GM10847 (cell line): Measurements from ENCODE around the gene CALM1.

Experiments
- POLR2A ChIP-seq: IDR thresholded peaks from 2 replicates; pipeline ENCODE4 v1.6.1; 2011; ENCODE audit not compliant: insufficient read length; ENCODE audit errors: extremely low read depth

CALM1 gene

DNA sequence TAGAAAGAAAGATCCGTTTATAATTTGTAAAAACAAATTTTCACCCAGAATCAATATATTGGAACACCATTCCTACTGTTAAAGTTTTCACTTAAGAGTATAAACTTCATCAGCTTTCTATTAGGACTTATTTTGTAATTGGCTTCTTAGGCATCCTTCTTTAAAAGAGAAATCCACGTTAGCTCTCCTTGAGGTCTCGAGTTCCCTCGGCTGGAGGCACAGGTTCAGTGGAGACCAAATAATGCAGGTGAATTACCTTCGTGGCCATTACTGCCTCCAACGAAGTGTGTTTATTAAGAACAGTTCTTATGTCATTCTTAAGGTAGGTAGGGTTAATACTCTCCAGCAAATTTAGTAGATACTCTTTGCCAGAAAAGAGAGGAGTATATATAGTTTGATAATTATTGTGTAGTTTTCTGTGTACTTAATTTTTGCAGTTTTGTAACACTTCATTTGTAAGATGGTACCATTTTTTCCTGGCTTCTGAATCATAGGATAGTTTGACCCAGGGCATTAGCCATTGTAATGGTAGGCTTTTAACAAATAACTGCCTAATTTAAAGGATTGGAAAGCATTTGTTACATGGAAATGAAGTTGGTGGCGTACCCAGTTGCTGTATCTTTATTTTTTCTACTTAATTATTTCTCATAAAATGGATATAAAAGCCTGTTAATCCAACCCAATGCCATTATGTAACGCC lies 2.2 kb downstream of the CALM1 start:
- no peak for TF ChIP-seq POLR2A

- no peak for TF ChIP-seq POLR2A
Measured at GRCh38 chr14:90399541-90400444, 3.0 kb downstream of the CALM1 start.

DNA sequence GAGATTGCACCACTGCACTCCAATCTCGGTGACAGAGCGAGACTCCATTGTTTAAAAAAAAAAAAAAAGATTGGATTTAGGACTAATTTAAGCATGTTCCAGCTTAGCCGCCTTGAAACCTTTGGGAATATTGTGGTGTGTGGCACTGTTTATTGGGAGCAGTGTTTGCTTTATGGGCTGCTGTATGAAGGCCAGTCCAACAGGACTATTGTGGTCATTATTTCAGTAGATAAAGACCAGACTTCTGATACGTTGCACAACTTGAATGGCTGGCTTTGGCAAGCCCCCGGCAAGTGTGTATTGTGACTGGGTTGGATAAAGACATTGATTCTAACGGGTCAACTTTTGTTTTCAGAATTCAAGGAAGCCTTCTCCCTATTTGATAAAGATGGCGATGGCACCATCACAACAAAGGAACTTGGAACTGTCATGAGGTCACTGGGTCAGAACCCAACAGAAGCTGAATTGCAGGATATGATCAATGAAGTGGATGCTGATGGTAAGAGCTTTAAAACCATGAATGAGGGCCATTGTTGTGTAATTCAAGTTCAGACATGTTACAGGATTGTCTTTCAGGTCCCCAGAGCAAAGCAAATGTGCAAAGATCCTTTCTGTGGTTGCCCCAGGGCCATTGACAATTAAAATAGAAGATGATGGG lies 4.2 kb downstream of the CALM1 start:
- no peak for TF ChIP-seq POLR2A

GRCh38 chr14:90402016-90402415 lies 5.2 kb downstream of the CALM1 start:
- TF ChIP-seq POLR2A: no peak

GRCh38 chr14:90403065-90403464 lies 6.2 kb downstream of the CALM1 start:
- TF ChIP-seq POLR2A: no peak

- TF ChIP-seq POLR2A: no peak
Measured at GRCh38 chr14:90405101-90405500, 8.3 kb downstream of the CALM1 start.

DNA sequence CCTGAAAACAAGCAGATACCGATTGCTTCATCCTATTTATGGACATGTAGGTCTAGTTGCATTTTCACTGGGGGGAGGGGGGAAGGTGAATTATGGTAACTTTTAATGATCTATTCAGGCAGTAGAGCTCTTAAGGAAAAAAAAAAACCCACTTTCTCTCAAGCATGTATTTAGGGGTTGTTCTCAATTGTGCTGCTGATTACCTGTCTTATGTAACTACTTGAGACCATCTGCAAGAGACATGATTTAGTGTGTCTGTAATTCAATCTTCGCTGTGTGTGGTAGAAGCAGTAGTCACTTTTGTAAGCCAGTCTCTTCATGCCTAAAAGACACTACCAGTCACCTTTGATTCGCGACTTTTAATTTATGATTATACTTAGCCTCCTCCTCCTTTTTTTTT lies 8.9 kb downstream of the CALM1 start:
- TF ChIP-seq POLR2A: no peak

DNA sequence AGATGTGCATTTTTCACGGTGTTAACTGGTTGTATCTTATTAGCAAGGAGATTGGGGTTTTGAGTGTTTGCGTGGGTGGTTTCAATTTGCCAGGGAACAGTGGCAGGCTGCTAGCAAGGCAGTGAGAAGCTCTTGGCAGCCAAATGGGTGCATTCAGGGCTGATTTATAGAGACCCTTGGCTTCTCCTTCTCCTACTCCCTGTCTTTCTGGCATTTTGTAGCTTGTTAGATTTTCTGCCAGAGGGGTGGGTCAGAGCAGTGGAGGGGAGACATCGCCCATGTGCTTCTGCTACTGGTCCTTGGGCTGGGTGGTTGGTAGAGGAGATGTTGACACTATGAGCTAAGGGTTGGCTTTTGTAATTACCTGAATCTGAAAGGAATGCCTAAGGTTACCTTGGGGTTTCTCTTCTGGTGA lies 9.6 kb downstream of the CALM1 start:
- no peak for TF ChIP-seq POLR2A

- TF ChIP-seq POLR2A: no peak
Measured at GRCh38 chr14:90407230-90407629, 10.4 kb downstream of the CALM1 start.

GRCh38 chr14:90408713-90409112 lies 11.9 kb downstream of the CALM1 start:
- TF ChIP-seq POLR2A: no peak

DNA sequence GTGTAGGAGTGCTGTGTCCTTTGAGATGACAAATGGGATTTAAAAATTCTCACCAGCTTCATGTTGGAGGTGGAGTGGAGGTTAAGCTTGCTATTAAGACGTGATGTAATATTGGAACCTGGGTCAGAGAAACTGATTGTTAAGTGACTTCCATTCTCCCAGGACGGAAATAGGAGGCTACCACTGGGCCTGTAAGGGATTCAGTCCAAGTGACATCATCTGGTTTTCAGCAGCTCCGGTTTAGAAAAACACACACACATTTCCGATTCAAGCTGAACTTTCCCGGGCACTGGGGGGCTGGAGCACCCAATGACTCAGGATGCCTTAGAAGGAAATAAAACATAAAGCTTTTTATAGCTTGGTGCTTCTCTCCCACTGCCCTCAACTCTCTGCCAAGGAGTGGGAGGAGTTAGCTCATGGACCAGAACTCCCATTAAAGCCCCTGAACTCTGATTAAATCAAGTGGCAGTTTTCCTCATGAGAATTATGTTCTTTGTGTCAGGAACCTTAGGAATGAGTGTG lies 12.4 kb downstream of the CALM1 start:
- TF ChIP-seq POLR2A: no peak

- no peak for TF ChIP-seq POLR2A
Measured at GRCh38 chr14:90412058-90412457, 15.2 kb downstream of the CALM1 start.

GRCh38 chr14:90416720-90417119 lies 19.9 kb downstream of the CALM1 start:
- no peak for TF ChIP-seq POLR2A

DNA sequence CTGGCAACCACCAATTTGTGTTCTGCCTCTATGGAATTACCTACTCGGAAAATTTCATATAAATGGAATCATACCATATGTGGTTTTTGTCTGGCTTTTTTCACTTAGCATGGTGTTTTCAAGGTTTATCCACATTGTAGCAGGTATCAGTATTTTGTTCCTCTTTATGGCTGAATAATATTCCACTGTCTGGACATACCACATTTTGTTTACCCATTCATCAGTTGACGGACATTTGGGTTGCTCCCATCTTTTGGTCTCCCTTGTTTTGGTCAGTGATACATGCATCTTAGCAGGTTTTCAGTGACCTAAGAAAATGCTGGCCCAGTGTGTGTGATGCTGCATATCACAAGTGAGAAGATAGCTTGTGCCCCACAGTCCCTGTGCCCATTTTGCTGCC lies 21.2 kb downstream of the CALM1 start:
- TF ChIP-seq POLR2A: no peak

GRCh38 chr14:90419200-90419599 lies 22.4 kb downstream of the CALM1 start:
- no peak for TF ChIP-seq POLR2A

- no peak for TF ChIP-seq POLR2A
Measured at GRCh38 chr14:90421001-90421631, 24.3 kb downstream of the CALM1 start.

- no peak for TF ChIP-seq POLR2A
Measured at GRCh38 chr14:90421632-90422020, 24.8 kb downstream of the CALM1 start.
